ENCODE data around the gene TLK1.
"Not testable (repeated sequence)": the region's sequence is repeated elsewhere in the genome, so short reads cannot be mapped to it uniquely, and the experiment has no call there.

Gene TLK1

DNA sequence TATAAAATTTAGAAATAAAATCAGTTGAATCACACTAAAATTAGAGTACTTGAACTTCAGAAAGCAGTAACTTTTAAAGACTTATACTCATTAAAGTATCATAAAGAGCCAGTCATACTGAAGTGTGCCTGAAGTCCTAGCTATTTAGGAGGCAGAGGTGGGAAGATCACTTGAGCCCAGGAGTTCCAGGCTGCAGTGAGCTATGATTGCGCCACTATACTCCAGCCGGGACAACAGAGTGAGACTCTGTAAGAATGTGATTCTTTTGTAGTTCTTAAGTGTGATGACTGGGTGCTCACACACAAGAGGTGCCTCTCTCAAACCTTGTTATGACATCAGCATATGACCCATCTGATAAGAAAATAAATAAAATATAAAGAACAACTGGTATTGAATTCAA, 14.6 kb downstream of the TLK1 start:
- DNase-seq (ENCODE audit: low read depth in 2 of 3, low spot score in 2 of 3): no peak

DNA sequence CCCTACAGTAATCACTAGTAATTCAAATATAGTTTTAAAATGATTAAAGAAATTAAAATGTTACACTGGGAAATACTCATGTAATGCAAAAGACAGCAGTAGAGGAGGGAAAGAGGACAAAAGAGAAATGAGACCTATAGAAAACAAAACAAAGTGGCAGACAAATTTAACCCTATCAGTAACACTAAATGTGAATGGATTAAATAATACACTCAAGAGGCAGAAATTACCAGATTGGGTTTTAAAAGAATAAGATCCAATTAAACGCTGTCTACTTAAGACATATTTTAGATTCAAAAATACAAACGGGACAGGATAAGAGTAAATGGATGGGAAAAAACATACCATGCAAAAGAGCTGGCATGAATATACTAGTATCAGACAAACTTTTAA, 17.0 kb downstream of the TLK1 start:
- no peak for DNase-seq (ENCODE audit: low read depth in 2 of 3, low spot score in 2 of 3)

DNA sequence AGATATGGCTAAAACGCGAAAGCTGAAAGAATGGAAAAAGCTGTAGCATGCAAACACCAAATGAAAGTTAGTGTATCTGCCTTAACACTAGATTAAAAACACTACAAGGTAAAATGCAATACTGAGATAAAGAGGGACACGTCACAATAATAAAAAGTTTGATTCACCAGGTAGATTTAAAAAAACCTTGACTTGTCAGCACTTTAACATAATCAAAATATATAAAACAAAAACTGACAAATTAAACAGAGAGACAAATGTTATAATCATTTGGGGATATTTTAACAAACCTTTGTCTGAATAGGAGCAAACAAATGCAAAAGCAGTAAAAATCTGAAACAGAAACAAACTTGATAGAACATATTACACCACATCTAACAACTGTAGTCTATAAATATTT, 18.3 kb downstream of the TLK1 start:
- no peak for DNase-seq (ENCODE audit: low read depth in 2 of 3, low spot score in 2 of 3)

DNA sequence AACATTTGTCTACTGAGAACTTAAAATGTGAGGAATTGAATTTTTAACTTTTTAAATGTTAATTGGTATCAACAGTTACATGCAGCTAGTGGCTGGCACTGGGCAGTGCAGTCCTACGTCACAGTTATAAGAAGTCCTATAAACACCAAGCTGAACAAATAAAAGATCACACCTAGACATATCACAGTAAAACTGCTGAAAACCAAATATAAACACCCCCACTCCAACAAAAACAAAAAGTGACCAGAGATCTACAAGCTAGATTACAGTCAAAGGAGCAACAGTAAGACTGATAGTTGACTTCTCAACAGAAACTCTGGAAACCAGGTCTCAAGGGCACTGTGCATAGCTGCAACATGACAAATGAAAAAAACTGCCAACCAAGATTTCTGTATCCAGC, 19.4 kb downstream of the TLK1 start:
- DNase-seq (ENCODE audit: low read depth in 2 of 3, low spot score in 2 of 3): no peak

DNA sequence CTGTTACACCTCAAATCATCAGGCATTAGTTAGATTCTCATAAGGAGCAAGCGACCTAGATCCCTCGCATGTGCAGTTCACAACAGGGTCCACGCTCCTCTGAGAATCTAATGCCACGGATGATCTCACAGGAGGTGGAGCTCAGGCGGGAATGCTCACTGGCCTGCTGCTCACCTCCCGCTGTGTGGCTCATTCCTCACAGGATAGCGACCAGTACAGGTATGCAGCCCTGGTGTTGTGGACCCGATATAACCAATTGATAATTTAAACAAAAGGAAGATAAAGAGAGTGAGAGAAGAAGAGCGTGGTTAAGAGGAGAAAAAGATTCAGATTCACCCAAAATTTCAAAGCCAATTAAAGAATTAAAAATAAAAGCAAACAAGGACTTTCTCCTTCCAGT, 20.8 kb downstream of the TLK1 start:
- DNase-seq (ENCODE audit: low read depth in 2 of 3, low spot score in 2 of 3): no peak

DNA sequence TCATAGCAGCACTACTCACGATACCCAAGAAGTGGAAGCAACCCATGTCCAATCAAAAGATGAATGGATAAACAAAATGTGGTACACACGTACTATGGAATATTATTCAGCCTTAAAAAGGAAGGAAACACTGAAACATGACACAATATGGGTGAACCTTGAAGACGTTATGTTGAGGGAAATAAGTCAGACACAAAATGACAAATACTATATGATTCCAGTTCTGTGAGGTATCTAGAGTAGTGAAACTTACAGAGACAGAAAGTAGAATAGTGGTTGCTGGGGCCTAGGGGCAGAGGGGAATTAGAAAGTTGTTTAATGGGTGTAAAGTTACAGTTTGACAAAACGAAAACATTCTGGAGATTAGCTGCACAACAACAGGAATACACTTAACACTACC, 24.7 kb downstream of the TLK1 start:
- no peak for DNase-seq (ENCODE audit: low read depth in 2 of 3, low spot score in 2 of 3)

DNA sequence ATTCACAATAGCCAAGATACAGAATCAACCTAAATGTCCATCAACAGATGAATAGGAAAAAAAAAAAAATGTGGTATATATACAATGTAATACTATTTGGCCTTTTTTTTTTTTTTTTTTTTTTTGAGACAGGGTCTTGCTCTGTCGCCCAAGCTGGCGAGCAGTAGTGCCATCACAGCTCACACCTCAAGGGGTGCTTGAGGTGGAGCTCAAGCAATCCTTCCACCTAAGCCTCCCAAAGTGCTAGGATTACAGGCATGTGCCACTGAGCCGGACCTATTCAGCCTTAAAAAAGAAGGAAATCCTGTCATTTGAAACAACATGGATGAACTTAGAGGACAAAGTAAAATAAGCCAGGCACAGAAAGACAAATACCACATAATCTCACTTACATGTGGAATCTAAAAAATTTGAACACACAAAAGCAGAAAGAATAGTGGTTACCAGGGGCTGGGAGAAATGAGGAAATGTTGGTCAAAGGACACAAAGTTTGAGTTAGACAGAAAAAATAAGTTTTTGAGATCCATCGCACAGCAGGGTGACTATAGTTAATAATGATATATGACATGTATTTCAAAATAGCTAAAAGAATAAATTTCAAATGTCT, 26.0 kb downstream of the TLK1 start:
- DNase-seq (ENCODE audit: low read depth in 2 of 3, low spot score in 2 of 3): no peak

DNA sequence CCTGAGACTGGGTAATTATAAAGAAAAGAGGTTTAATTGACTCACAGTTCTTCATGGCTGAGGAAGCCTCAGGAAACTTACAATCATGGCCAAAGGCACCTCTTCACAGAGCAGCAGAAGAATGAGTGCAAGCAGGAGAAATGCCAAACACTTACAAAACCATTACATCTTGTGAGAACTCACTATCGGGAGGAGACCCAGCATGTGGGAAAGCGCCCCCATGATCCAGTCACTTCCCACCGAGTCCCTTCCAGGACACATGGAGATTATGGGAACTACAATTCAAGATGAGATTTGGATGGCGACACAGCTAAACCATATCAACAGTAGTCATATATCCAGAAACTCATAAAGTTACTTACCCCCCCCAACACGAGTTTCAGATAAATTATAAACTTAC, 28.6 kb downstream of the TLK1 start:
- DNase-seq (ENCODE audit: low read depth in 2 of 3, low spot score in 2 of 3): no peak

DNA sequence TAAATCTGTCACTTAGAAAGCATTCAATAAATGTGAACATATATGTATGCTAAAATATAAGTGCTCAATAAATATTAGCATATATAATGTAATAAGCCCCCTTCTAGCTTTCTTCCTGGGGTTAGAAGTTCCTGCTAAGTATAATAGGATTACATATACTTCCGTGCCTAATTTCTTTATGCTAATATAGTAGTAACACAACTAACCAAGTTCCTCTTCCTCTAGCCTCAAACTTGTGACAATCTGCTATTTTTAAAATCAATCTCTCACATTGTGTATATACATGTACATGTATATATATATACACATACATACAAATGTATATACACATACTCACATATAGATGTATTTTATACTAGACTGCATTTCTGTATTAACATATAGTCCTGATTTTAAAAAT, 32.2 kb downstream of the TLK1 start:
- no peak for DNase-seq (ENCODE audit: low read depth in 2 of 3, low spot score in 2 of 3)

DNA sequence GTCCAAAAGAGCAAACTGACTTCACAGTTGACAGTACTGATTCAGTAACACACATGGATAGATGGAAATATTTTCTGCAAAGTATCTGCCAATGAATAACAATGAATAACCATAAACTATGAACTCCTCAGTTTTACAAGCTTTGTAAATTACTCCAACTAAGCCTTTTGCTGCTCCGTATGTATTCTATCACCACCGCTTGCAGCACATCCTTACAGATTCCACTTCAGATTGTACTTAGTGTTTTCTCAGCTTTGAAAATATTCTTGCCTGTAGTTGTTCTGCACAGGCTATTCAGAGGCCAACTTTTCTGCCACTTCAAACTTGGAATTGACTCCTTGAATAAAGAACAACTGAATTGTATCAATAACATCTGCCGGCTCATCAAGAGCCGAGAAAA, 36.2 kb downstream of the TLK1 start:
- no peak for DNase-seq (ENCODE audit: low read depth in 2 of 3, low spot score in 2 of 3)

DNA sequence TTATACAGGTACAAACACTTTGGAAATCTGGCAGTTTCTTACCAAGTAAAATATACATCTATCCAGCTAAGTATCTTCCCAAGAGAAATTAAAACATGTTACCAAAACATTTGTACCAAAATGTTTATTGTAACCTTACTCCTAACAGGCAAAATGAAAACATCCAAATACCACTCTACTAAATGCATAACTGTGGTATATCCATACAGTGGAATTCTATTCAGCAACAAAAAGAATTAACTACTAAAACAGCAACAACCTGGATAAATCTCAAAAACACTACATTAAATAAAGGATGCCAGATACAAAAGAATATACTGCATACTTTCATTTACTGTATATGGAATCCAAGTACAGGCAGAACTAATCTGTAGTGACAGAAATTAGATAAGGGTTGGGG, 51.1 kb downstream of the TLK1 start:
- no peak for DNase-seq (ENCODE audit: low read depth in 2 of 3, low spot score in 2 of 3)

DNA sequence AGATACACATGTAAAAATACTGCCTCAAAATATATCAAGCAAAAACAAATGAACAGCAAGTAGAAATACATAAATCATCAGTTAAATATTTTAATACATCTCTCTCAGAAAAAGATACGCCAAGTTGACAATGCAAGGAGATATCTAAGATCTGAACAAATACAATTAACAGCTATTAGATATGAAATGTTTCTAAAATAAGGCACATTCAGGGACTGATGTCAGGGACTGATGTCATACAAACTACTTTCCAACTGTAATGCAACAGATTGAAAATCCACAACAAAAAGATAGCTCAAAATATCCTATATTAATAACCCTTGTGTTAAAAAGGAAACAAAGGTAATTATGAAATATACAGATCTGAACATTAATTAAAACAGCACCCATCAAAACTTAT, 51.7 kb downstream of the TLK1 start:
- DNase-seq (ENCODE audit: low read depth in 2 of 3, low spot score in 2 of 3): no peak

DNA sequence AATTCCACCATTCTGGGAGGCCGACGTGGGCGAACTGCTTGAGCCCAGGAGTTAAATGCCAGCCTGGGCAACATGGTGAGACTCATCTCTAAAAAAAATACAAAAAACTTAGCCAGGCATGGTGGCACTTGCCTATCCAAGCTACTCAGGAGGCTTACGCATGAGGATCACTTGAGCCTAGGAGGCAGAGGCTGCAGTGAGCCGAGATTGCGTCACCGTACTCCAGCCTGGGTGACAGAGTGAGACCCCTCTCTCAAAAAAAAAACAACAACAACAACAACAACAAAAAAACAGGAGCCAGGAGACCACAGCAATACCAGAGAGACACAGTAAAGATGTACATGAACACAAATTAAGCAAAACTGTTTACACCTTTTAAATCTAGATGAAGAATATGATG, 52.9 kb downstream of the TLK1 start:
- no peak for DNase-seq (ENCODE audit: low read depth in 2 of 3, low spot score in 2 of 3)

DNA sequence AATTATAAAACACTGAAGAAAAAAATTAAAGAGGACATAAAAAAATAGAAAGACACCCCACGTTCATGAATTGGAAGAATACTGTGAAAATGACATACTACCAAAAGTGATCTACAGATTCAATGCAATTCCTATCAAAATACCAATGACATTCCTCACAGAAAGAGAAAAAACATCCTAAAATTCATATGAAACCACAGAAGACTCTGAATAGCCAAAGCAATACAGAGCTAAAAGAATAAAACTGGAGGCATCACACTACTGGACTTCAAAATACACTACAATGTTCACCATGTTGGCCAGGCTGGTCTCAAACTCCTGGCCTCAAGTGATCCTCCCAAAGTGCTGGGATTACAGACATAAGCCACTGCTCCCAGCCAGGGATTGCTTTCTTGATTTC, 56.3 kb downstream of the TLK1 start:
- no peak for DNase-seq (ENCODE audit: low read depth in 2 of 3, low spot score in 2 of 3)

DNA sequence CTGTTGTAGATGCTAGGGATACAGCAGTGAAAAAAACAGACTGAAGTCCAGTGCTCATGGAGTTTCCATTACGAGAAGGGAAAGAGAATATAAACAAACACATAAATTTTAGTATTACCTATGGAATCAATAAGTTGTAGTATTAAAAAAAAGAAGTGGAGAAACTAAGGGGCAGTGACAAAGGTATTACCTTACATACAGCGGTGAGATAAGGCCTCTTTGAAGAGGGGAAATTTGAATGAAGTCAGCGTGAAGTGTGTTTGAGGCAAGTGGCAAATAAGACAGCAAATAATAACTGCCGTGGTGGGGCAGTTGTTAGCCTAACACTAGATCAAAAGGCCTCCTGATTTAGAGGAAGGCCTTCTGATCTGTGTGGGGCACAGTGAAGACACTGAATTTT, 57.9 kb downstream of the TLK1 start:
- no peak for DNase-seq (ENCODE audit: low read depth in 2 of 3, low spot score in 2 of 3)

DNA sequence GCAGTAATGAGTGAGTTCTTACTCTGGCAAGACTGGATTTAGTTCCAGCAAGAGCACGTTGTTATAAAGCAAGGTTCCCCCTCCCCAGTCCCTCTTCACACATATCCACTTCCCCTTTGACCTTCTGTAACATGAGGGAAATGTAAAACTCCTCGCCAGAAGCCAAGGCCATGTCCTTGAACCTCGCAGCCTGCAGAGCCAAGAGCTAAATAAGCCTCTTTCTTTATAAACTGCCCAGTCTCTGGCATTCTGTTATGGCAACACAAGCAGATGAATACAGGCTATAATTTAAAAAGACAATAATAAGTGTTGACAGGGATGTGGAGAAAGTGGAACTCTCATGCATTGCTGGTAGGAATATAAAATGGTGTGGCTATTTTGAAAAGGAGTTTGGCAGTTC, 60.3 kb downstream of the TLK1 start:
- DNase-seq (ENCODE audit: low read depth in 2 of 3, low spot score in 2 of 3): no peak

DNA sequence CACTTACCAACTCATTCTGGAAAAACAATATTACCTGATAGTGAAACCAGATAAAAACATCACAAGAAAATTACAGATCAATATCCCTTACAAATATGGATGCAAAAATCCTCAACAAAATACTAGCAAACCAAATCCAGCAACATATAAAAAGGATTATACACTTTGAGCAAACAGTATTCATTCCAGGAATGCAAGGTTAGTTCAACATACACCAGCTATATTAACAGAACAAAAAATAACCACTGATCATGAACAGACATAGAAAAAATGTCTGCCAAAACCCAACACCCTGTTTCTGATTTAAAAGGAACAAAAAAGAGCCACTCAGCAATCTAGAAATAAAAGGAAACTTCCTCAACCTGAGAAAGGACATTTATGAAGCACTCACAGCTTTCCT, 62.1 kb downstream of the TLK1 start:
- no peak for DNase-seq (ENCODE audit: low read depth in 2 of 3, low spot score in 2 of 3)

DNA sequence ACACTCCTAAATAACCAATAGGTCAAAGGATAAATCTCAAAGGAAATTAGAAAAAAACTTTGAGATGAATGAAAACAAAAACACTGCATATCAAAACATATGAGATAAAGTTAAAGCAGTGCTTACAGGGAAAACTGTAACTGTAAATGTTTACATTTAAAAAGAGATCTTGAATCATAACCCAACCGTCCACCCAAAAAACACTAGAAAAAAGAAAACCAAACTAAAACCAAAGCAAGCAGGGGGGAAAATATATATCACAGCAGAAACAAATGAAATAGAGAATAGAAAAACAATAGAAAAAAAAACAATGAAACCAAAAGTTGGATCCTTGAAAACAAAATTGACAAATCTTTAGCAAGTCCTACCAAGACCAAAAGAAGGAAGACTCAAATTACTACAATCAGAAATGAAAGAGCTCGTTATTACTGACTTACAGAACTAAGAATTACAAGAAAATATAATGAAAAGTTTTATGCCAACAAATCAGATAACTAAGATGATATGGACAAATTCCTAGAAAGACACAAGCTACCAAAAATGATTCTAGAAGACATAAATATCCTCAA, 65.6 kb downstream of the TLK1 start:
- no peak for DNase-seq (ENCODE audit: low read depth in 2 of 3, low spot score in 2 of 3)

DNA sequence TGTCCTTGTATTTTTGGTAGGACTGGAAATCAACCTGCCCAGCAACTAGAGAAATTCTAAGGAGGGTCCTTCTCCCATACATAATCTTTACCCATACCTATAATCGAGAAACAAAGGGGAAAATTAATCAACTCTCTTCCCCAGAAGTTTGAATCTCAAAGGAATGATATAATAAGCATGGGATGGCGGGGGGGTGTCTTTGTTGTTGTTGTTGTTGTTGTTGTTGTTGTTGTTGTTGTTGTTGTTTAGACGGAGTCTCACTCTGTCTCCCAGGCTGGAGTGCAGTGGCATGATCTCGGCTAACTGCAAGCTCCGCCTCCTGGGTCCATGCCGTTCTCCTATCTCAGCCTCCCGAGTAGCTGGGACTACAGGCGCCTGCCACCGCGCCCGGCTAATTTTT, 69.2 kb downstream of the TLK1 start:
- not testable (repeated sequence) for DNase-seq (ENCODE audit: low read depth in 2 of 3, low spot score in 2 of 3)

DNA sequence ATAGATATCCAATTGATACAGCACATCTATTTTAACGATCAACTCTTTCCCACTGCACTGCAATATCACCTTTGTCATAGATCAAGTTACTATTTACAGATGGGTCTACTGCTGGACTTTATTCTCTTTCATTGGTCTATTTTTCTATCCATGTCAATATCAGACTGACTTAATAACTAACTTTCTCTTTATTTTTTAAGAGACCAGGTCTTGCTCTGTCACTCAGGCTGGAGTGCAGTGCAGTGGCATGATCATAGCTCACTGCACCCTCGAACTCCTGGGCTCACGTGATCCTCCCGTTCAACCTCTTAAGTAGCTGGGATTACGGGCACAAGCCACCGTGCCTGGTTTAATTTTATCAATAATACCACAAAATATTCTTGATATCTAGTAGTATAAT, 71.2 kb downstream of the TLK1 start:
- no peak for DNase-seq (ENCODE audit: low read depth in 2 of 3, low spot score in 2 of 3)

DNA sequence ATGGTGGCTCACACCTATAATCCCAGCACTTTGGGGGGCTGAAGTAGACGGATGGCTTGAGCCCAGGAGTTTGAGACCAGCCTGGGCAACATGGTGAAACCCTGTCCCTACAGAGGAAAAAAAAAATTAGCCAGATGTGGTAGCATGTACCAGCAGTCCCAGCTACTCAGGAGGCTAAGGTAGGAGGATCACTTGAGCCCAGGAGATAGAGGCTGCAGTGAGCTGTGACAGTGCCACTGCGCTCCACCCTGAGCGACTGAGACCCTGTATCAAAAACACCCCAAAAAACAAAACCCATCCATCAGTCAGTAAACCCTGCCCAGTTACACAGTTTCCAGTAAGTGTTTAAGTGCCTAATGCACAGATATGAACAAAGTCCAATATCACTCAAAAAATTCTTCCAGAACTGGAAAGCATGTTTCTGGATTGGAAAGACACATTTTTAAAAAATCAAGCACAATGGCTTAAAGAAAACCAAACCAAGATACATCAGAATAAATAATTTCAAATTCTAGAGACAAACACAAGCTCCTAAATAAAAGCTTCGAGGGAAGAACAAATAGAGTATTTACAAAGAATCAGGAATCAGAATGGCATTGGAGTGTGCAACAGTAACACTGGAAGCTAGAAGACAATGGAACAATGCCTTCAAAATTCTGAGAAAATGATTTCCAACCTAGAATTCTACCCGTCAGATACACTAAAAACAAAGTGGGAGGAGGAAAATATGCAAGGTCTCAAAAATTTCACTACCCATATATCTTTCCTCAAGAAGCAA, 72.4 kb downstream of the TLK1 start:
- no peak for DNase-seq (ENCODE audit: low read depth in 2 of 3, low spot score in 2 of 3)

DNA sequence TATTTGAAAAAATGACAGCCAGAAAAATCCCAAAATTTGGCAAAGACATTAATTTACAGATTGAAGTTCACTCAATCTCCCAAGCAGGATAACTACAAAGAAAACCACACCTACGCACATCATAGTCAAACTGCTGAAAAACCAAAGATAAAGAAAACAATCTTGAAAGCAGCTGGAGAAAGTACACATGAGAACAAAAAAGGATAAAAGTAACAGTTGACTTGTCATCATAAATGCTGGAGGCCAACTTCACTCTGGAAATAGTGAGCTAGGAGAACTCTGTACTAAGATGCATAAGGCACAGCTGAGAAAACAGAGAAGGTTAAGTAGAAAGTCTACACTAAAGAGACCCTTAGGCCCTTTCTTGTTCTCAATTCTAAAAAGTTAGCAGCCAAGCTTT, 73.1 kb downstream of the TLK1 start:
- no peak for DNase-seq (ENCODE audit: low read depth in 2 of 3, low spot score in 2 of 3)

Measured in activated CD8-positive, alpha-beta memory T cell treated with anti-CD3 and anti-CD28 coated beads for 48 hours (primary cell).